Measurements from ENCODE around the gene PPP2R1B. TPM values are rescaled to one million over a fixed set of nuclear protein-coding genes. Genes with fewer than 3 reads are reported as not detected.

The PPP2R1B gene
- total RNA-seq, 6 experiments from 2014 or later = 41.6 to 50.9 (median 44.3) TPM

- no peaks in the 10 kb centered on the region for H3K9me3 Mint-ChIP-seq
- DNase-seq = no peak
- H3K27ac Mint-ChIP-seq = peak overlapping the region; percentile 100
- H3K4me1 Mint-ChIP-seq (ENCODE audit: low read depth) = peaks cover 85% of the 10 kb centered on the region
- H3K36me3 Mint-ChIP-seq (ENCODE audit: low read depth) = no peaks in the 10 kb centered on the region
- H3K27me3 Mint-ChIP-seq (ENCODE audit: insufficient read depth) = peaks cover 9% of the 10 kb centered on the region
- peak overlapping the region; percentile 78 for H3K4me3 Mint-ChIP-seq
- TF ChIP-seq CTCF (IDR thresholded peaks at IDR 0.05) = no peak
Observed at GRCh38 chr11:111734954-111735261, 31.3 kb downstream of the PPP2R1B start.

- no peak for DNase-seq
- peak overlapping the region; percentile 78 for H3K4me3 Mint-ChIP-seq
Observed at GRCh38 chr11:111734101-111734953, 31.9 kb downstream of the PPP2R1B start.

GRCh38 chr11:111733611-111734088 is 32.5 kb downstream of the PPP2R1B start:
- Mint-ChIP-seq H3K27ac (peak overlapping the region; percentile 100), H3K4me1 (ENCODE audit: low read depth) (peaks cover 81% of the 10 kb centered on the region), H3K4me3 (no peak overlapping the region), H3K36me3 (ENCODE audit: low read depth) (no peaks in the 10 kb centered on the region), H3K9me3 (no peaks in the 10 kb centered on the region), H3K27me3 (ENCODE audit: insufficient read depth) (peaks cover 9% of the 10 kb centered on the region)
- DNase-seq = no peak
- TF ChIP-seq CTCF (IDR thresholded peaks at IDR 0.05) = no peak

More at GRCh38 chr11:111734101-111734953, 31.9 kb downstream of the PPP2R1B start:
- Mint-ChIP-seq H3K9me3 (no peaks in the 10 kb centered on the region), H3K27ac (peak overlapping the region; percentile 100), H3K36me3 (ENCODE audit: low read depth) (no peaks in the 10 kb centered on the region), H3K4me1 (ENCODE audit: low read depth) (peaks cover 87% of the 10 kb centered on the region), H3K27me3 (ENCODE audit: insufficient read depth) (peaks cover 9% of the 10 kb centered on the region)
- TF ChIP-seq CTCF (IDR thresholded peaks at IDR 0.05) = no peak

- Mint-ChIP-seq H3K4me3 (peak overlapping the region; percentile 42; the same call in 1 of the 2 replicates), H3K4me1 (ENCODE audit: low read depth) (peaks cover 75% of the 10 kb centered on the region), H3K9me3 (no peaks in the 10 kb centered on the region), H3K27ac (peak overlapping the region; percentile 100), H3K27me3 (ENCODE audit: insufficient read depth) (peaks cover 9% of the 10 kb centered on the region), H3K36me3 (ENCODE audit: low read depth) (no peaks in the 10 kb centered on the region)
- DNase-seq = peak; percentile 61
- no peak for TF ChIP-seq CTCF (IDR thresholded peaks at IDR 0.05)
Observed at GRCh38 chr11:111733016-111733415, 33.2 kb downstream of the PPP2R1B start.

- no peak for TF ChIP-seq CTCF (IDR thresholded peaks at IDR 0.05)
- H3K4me3 Mint-ChIP-seq = no peak overlapping the region; the same call in 1 of the 2 replicates
- peaks cover 63% of the 10 kb centered on the region for H3K4me1 Mint-ChIP-seq (ENCODE audit: low read depth)
- no peaks in the 10 kb centered on the region for H3K9me3 Mint-ChIP-seq
- DNase-seq = no peak
- H3K27ac Mint-ChIP-seq = peak overlapping the region; percentile 63
- H3K27me3 Mint-ChIP-seq (ENCODE audit: insufficient read depth) = peaks cover 6% of the 10 kb centered on the region
- H3K36me3 Mint-ChIP-seq (ENCODE audit: low read depth) = no peaks in the 10 kb centered on the region
Observed at GRCh38 chr11:111731821-111732220, 34.4 kb downstream of the PPP2R1B start.

All from HFFc6 (cell line).